Activated gamma-delta T cell treated with anti-CD3 and anti-CD28 coated beads, Interleukin-2, amount 50 U/mL, for 16 hours (primary cell): ENCODE results near the gene UXS1.
"Not testable (repeated sequence)": the region's sequence is repeated elsewhere in the genome, so short reads cannot be mapped to it uniquely, and the experiment has no call there.

Experiments used
- DNase-seq: peaks from one replicate; pipeline ENCODE4 v3.0.0-alpha.2; 2020; ENCODE audit warnings: low read depth

Gene UXS1

GRCh38 chr2:106160786-106161261 lies 33.3 kb downstream of the UXS1 start:
- peak; percentile 9 for DNase-seq

GRCh38 chr2:106159866-106160785 lies 34.0 kb downstream of the UXS1 start:
- peak; percentile 28 for DNase-seq

- no peak for DNase-seq
Observed at GRCh38 chr2:106158871-106159270, 35.2 kb downstream of the UXS1 start.

DNA sequence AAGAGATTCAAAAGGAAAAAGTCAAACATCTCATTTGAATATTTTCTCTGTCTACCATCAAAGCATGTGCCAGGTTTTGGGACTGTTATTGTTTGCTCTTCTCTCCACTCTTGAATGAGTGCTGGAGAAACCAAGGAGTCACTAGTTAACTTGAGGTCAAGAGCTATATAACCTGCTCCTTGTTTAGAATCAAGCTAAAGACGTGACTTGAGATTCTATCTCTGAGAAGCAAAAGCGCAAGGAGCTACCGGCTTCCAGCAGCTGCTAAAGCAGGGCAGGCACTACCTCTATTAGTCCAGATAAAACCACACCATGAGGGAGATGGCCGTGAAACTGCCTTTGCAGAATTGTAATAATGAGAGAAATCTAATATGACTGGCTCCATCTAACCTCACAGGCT lies 36.0 kb downstream of the UXS1 start:
- no peak for DNase-seq

GRCh38 chr2:106157416-106157815 lies 36.7 kb downstream of the UXS1 start:
- DNase-seq = no peak

DNA sequence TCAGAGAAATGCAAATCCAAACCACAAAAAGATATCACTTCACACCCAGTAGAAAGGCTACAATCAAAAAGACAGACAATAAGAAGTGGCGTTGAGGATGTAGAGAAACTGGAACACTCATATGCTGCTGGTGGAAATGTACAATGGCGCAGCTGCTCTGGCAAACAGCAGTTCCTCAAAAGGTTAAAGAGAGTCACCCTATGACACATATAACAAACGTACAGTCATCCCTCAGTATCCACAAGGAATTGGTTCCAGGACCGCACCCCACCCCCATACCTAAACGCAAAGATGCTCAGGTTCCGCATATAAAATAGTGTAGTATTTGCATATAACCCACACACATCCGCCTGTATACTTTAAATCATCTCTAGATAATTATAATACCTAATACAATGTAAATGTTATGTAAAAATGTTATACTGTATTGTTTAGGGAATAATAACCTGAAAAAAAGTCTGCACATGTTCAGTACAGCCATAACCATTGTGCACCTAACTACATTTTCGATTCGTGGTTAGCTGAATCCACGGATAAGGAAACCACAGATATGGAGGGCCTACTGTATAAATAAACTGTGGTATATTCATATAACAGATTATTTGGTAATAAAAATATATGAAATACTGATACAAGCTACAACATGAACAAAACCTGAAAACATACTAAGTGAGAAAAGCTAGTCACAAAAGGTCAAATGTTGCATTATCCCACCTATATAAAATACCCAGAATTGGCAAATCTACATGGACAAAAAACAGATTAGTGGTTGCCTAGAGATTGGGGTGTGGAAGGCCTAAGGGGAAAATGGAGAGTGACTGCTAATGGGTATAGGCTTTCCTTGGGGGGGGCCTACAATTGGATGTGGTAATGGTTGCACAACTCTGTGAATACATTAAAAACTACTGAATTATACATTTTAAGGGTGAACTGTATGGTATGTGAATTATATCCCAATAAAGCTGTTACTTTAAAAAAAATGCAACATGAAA lies 37.5 kb downstream of the UXS1 start:
- DNase-seq = no peak

- no peak for DNase-seq
Observed at GRCh38 chr2:106153781-106154180, 40.3 kb downstream of the UXS1 start.

- no peak for DNase-seq
Observed at GRCh38 chr2:106147665-106148064, 46.4 kb downstream of the UXS1 start.

GRCh38 chr2:106147159-106147558 lies 46.9 kb downstream of the UXS1 start:
- no peak for DNase-seq

- DNase-seq = no peak
Observed at GRCh38 chr2:106144621-106145331, 49.3 kb downstream of the UXS1 start.

- DNase-seq = no peak
Observed at GRCh38 chr2:106143495-106144215, 50.4 kb downstream of the UXS1 start.

DNA sequence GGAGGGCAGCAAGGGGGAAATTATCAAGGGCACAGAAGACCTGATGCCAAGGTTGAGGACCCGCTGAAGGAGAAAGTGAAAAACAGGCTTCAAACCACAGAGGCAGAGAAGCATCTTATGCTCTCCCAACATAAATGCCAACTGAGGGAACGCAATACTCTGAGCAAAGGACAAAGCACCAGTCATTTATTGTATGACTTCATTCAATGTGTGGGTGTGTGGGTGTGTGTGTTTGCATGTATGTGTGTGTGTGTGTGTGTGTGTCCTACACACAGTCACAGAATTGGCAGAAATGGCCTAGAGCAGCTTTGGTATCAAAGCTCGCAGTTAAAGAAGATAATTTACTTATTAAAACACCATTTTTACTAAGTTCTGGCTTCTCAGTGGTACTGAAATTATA lies 51.4 kb downstream of the UXS1 start:
- DNase-seq = no peak

GRCh38 chr2:106140913-106141312 lies 53.2 kb downstream of the UXS1 start:
- no peak for DNase-seq

GRCh38 chr2:106140113-106140512 lies 54.0 kb downstream of the UXS1 start:
- DNase-seq = no peak

GRCh38 chr2:106139238-106139935 lies 54.7 kb downstream of the UXS1 start:
- no peak for DNase-seq

DNA sequence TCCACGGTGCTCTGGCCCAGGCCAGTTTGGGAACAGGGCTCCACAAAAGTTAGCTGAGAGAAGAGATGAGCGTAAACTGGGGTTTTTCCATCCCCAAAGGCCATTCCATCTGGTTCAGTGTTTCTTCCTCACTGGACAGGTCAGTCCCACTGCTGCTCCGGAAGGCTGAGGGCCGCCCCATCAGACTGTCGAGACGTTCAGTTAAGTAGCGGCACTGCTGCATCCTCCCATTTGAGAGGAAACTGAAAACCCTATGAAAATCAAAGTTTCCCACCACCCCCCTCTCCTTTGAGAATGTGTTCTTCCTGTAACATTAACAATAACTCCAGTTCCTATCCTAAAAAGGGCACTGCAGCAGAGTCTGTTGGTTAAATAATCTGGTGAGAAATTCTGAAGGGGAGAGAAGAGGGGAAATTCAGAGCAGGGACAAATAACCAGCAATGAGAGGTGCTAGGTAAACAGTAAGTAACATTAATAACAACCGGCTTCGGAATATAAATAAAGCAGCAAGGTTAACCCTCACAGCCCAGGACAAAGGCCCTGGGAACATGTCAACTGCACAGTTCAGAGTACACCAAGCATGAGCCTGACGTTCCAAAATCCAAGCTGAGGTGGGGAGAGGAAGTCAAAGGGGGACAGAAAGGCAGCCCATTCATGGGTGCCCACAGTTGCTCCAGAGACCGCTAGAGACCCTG lies 55.4 kb downstream of the UXS1 start:
- DNase-seq = no peak

GRCh38 chr2:106137731-106138521 lies 56.2 kb downstream of the UXS1 start:
- DNase-seq = no peak

- not testable (repeated sequence) for DNase-seq
Observed at GRCh38 chr2:106131192-106131591, 62.9 kb downstream of the UXS1 start.
